H1 (cell line): ENCODE results near the gene OSCP1. TPM values are rescaled to one million over a fixed set of nuclear protein-coding genes. Genes with fewer than 3 reads are reported as not detected.

Experiments
- CTCF ChIA-PET: fragments of 300-600 bp; sonication (Branson Sonifier 250); formaldehyde crosslinking; loops from one replicate; lab custom pipeline; 2021; ENCODE audit not compliant: partially characterized antibody; lab: Charles Lee
- POLR2A ChIA-PET: fragments of 300-600 bp; sonication (Branson Sonifier 250); formaldehyde crosslinking; loops from one replicate; lab custom pipeline; 2021; ENCODE audit warnings: inconsistent platforms; ENCODE audit not compliant: partially characterized antibody; lab: Charles Lee
- DNase-seq, 2 experiments: peaks; one replicate each; pipeline versions ENCODE4 v3.0.0 to v3.0.0-alpha.2; 2010 to 2022; ENCODE audit warnings: low spot score in 2 of 2, low read depth in 1 of 2, mixed read lengths in 1 of 2
- FAIRE-seq: peaks from 2 replicates; lab custom pipeline; 2011; peaks lifted over from hg19 to GRCh38; lab: Jason Lieb, UNC
- H2AFZ ChIP-seq: 2 replicates; pipeline ENCODE4 v1.8.1; 2012; ENCODE audit warnings: low read length, inconsistent platforms
- H2AK5ac ChIP-seq: 2 replicates; pipeline ENCODE4 v1.6.1; 2013; ENCODE audit warnings: low read depth, low read length
- H2BK120ac ChIP-seq: replicated peaks from 2 replicates; pipeline ENCODE3; 2013; ENCODE audit warnings: low read depth, low read length, inconsistent platforms
- H2BK12ac ChIP-seq: 2 replicates; pipeline ENCODE4 v1.6.1; 2013; ENCODE audit warnings: low read depth, low read length
- H2BK15ac ChIP-seq: 2 replicates; pipeline ENCODE4 v1.6.1; 2013; ENCODE audit warnings: low read length
- H2BK20ac ChIP-seq: 2 replicates; pipeline ENCODE4 v1.6.1; 2013; ENCODE audit warnings: low read length
- H2BK5ac ChIP-seq: 2 replicates; pipeline ENCODE4 v1.6.1; 2013; ENCODE audit warnings: low read depth, low read length
- H3K14ac ChIP-seq: 2 replicates; pipeline ENCODE4 v1.6.1; 2013; ENCODE audit warnings: inconsistent platforms; ENCODE audit not compliant: insufficient read length
- H3K18ac ChIP-seq: 2 replicates; pipeline ENCODE4 v1.6.1; 2013; ENCODE audit warnings: low read length; ENCODE audit errors: extremely low read depth
- H3K23ac ChIP-seq: 2 replicates; pipeline ENCODE4 v1.6.1; 2013; ENCODE audit warnings: inconsistent platforms; ENCODE audit not compliant: insufficient read length
- H3K23me2 ChIP-seq: 2 replicates; pipeline ENCODE4 v1.6.1; 2013; ENCODE audit warnings: low read depth, low read length
- H3K27ac ChIP-seq: 2 replicates; pipeline ENCODE4 v1.6.1; 2011; ENCODE audit warnings: low read depth, low read length, inconsistent platforms
- H3K27me3 ChIP-seq, 4 experiments: replicated peaks in 1 of 4; 1 replicate in 1 of 4; 2 replicates in 3 of 4; pipeline versions ENCODE4 v1.6.1 to v1.8.1; 2011 to 2013; ENCODE audit warnings: low read length in 3 of 4, mild to moderate bottlenecking in 3 of 4, inconsistent platforms in 2 of 4, mixed read lengths in 2 of 4, moderate library complexity in 1 of 4; ENCODE audit not compliant: control insufficient read depth in 3 of 4, insufficient read depth in 3 of 4; ENCODE audit errors: extremely low read depth in 1 of 4
- H3K36me3 ChIP-seq, 4 experiments: 2 replicates each; pipeline versions ENCODE4 v1.6.1 to v1.8.1; 2011 to 2013; ENCODE audit warnings: mild to moderate bottlenecking in 4 of 4, low read length in 3 of 4, moderate library complexity in 2 of 4, control low read depth in 1 of 4, inconsistent platforms in 1 of 4; ENCODE audit not compliant: insufficient read depth in 4 of 4, control insufficient read depth in 2 of 4
- H3K4ac ChIP-seq: replicated peaks from 2 replicates; pipeline ENCODE3; 2013; ENCODE audit warnings: low read length, low read depth, mixed read lengths, inconsistent platforms; ENCODE audit not compliant: insufficient read length
- H3K4me1 ChIP-seq, 4 experiments: replicated peaks in 1 of 4; 1 replicate in 1 of 4; 2 replicates in 3 of 4; pipeline versions ENCODE4 v1.6.1 to v1.8.1; 2011 to 2013; ENCODE audit warnings: low read length in 3 of 4, inconsistent platforms in 2 of 4, mixed read lengths in 1 of 4; ENCODE audit not compliant: insufficient read depth in 4 of 4, control insufficient read depth in 3 of 4
- H3K4me2 ChIP-seq, 2 experiments: 2 replicates each; pipeline versions ENCODE4 v1.6.1 to v1.8.1; 2011 to 2013; ENCODE audit warnings: low read depth in 2 of 2, low read length in 2 of 2, control low read depth in 1 of 2, inconsistent platforms in 1 of 2, mild to moderate bottlenecking in 1 of 2; ENCODE audit not compliant: insufficient read depth in 1 of 2
- H3K4me3 ChIP-seq, 4 experiments: fragments of 200-600, 300-600 bp in 1 of 4; sonication (generic), shearing (Covaris generic), sonication (Bioruptor Twin) in 1 of 4; 2 replicates each; pipeline versions ENCODE4 v1.5.1 to v1.8.1; 2011 to 2016; ENCODE audit warnings: low read length in 4 of 4, low read depth in 3 of 4, control low read depth in 2 of 4, inconsistent platforms in 2 of 4, mild to moderate bottlenecking in 2 of 4, mixed read lengths in 1 of 4, moderate library complexity in 1 of 4; ENCODE audit not compliant: insufficient read depth in 2 of 4; ENCODE audit errors: extremely low read depth in 1 of 4
- H3K56ac ChIP-seq: replicated peaks from 2 replicates; pipeline ENCODE3; 2013; ENCODE audit warnings: low read depth, mild to moderate bottlenecking, mixed read lengths, low read length, inconsistent platforms; ENCODE audit not compliant: insufficient read length
- H3K79me1 ChIP-seq: 2 replicates; pipeline ENCODE4 v1.6.1; 2013; ENCODE audit warnings: low read depth, low read length, control low read depth
- H3K79me2 ChIP-seq, 2 experiments: 2 replicates each; pipeline versions ENCODE4 v1.6.1 to v1.8.1; 2012 to 2013; ENCODE audit warnings: low read length in 2 of 2, mild to moderate bottlenecking in 2 of 2, inconsistent platforms in 1 of 2; ENCODE audit not compliant: insufficient read depth in 2 of 2, control insufficient read depth in 1 of 2
- H3K9ac ChIP-seq, 4 experiments: replicated peaks in 1 of 4; 1 replicate in 1 of 4; 2 replicates in 3 of 4; pipeline versions ENCODE4 v1.6.1 to v1.8.1; 2011 to 2013; ENCODE audit warnings: low read depth in 3 of 4, low read length in 3 of 4, control low read depth in 2 of 4, mild to moderate bottlenecking in 2 of 4, moderate library complexity in 2 of 4, inconsistent platforms in 1 of 4; ENCODE audit errors: extremely low read depth in 1 of 4
- H3K9me3 ChIP-seq, 2 experiments: 2 replicates each; pipeline versions ENCODE4 v1.6.1 to v1.8.1; 2012 to 2013; ENCODE audit warnings: mild to moderate bottlenecking in 2 of 2, moderate library complexity in 2 of 2, control low read depth in 1 of 2, inconsistent platforms in 1 of 2, low read depth in 1 of 2, low read length in 1 of 2, mixed read lengths in 1 of 2; ENCODE audit not compliant: insufficient read depth in 2 of 2
- H4K20me1 ChIP-seq, 2 experiments: replicated peaks in 1 of 2; 2 replicates each; pipeline versions ENCODE3 to v1.8.1; 2011 to 2013; ENCODE audit warnings: inconsistent platforms in 2 of 2, low read length in 2 of 2, mild to moderate bottlenecking in 1 of 2; ENCODE audit not compliant: insufficient read depth in 2 of 2, control insufficient read depth in 1 of 2
- H4K5ac ChIP-seq: 2 replicates; pipeline ENCODE4 v1.6.1; 2013; ENCODE audit warnings: low read length, low read depth, mixed read lengths, inconsistent platforms; ENCODE audit not compliant: insufficient read length
- H4K8ac ChIP-seq: 2 replicates; pipeline ENCODE4 v1.8.0; 2013; ENCODE audit warnings: mild to moderate bottlenecking, moderate library complexity, low read length, inconsistent platforms; ENCODE audit not compliant: insufficient read depth; ENCODE audit errors: extremely low read depth
- H4K91ac ChIP-seq: replicated peaks from 2 replicates; pipeline ENCODE3; 2013; ENCODE audit warnings: low read length, mixed read lengths, inconsistent platforms; ENCODE audit not compliant: insufficient read length
- BCL11A ChIP-seq, 2 experiments: IDR thresholded peaks; one replicate each; pipeline ENCODE4 v1.6.1; 2011; ENCODE audit warnings: low read depth in 2 of 2, low read length in 2 of 2, mild to moderate bottlenecking in 2 of 2
- BRCA1 ChIP-seq: IDR thresholded peaks from 2 replicates; pipeline ENCODE4 v1.6.1; 2012; ENCODE audit warnings: low read depth, low read length, improper control_type of control experiment
- GABPA ChIP-seq: IDR thresholded peaks from 2 replicates; pipeline ENCODE4 v1.6.1; 2011; ENCODE audit warnings: mild to moderate bottlenecking, low read length, moderate library complexity, borderline replicate concordance; ENCODE audit not compliant: insufficient read depth
- KDM1A ChIP-seq: fragments of 200-600, 300-600 bp; sonication (generic); IDR thresholded peaks from 2 replicates; pipeline ENCODE4 v1.7.1; 2016; ENCODE audit warnings: mild to moderate bottlenecking, low read length, borderline replicate concordance
- KDM4A ChIP-seq: IDR thresholded peaks from one replicate; pipeline ENCODE4 v1.7.1; 2012; ENCODE audit warnings: low read depth, mild to moderate bottlenecking, moderate library complexity, low read length, inconsistent platforms; ENCODE audit not compliant: severe bottlenecking
- KDM5A ChIP-seq: fragments of 200-600 bp; IDR thresholded peaks from 2 replicates; pipeline ENCODE4 v1.7.1; 2012; ENCODE audit warnings: mild to moderate bottlenecking, low read length, inconsistent platforms, mixed read lengths
- MAFK ChIP-seq: IDR thresholded peaks from 2 replicates; pipeline ENCODE4 v1.6.1; 2012; ENCODE audit warnings: low read depth, mild to moderate bottlenecking, improper control_type of control experiment, low read length
- RBBP5 ChIP-seq: IDR thresholded peaks from 2 replicates; pipeline ENCODE4 v1.7.1; 2012; ENCODE audit warnings: low read depth, mild to moderate bottlenecking, inconsistent platforms, low read length, moderate library complexity, borderline replicate concordance
- SAP30 ChIP-seq: fragments of 300-600 bp; sonication (generic); IDR thresholded peaks from 2 replicates; pipeline ENCODE4 v1.7.1; 2012; ENCODE audit warnings: low read length, moderate library complexity, mild to moderate bottlenecking, inconsistent platforms; ENCODE audit not compliant: insufficient read depth, insufficient replicate concordance
- SIRT6 ChIP-seq: IDR thresholded peaks from one replicate; pipeline ENCODE4 v1.7.1; 2012; ENCODE audit warnings: low read length, inconsistent platforms
- SRF ChIP-seq: IDR thresholded peaks from 2 replicates; pipeline ENCODE4 v1.6.1; 2011; ENCODE audit warnings: mild to moderate bottlenecking, low read depth, low read length, moderate library complexity
- TAF1 ChIP-seq: IDR thresholded peaks from 2 replicates; pipeline ENCODE4 v1.6.1; 2011; ENCODE audit warnings: mild to moderate bottlenecking, low read depth, low read length
- TEAD4 ChIP-seq: IDR thresholded peaks from 2 replicates; pipeline ENCODE4 v1.6.1; 2012; ENCODE audit warnings: low read depth, low read length, inconsistent platforms, mixed read lengths
- YY1 ChIP-seq: IDR thresholded peaks from 2 replicates; pipeline ENCODE4 v1.6.1; 2011; ENCODE audit warnings: low read depth, mild to moderate bottlenecking, low read length
- WGBS, 2 experiments: shearing (Covaris generic) in 1 of 2; methylation state at CpG; one replicate each; pipeline versions ENCODE4 v1.1.6 to v1.1.7; 2013 to 2015; ENCODE audit warnings: low lambda C conversion rate in 2 of 2, mixed read lengths in 2 of 2, inconsistent platforms in 1 of 2, low coverage in 1 of 2, missing lambda C conversion rate in 1 of 2; ENCODE audit not compliant: insufficient replicate concordance in 2 of 2, insufficient coverage in 1 of 2, insufficient read length in 1 of 2; ENCODE audit errors: extremely low coverage in 1 of 2, missing lambda C conversion rate in 1 of 2; 5-methylcytosine and 5-hydroxymethylcytosine counted together
- polyA plus RNA-seq, 7 experiments: library from polyadenylated mRNA; depleted of rRNA in 3 of 7; stranded (reverse) in 5 of 7; unstranded in 2 of 7; fragments of >200 nt in 5 of 7; fragments of 200-250 nt in 2 of 7; gene quantifications; 1 replicate in 5 of 7; 2 replicates in 1 of 7; 4 replicates in 1 of 7; pipeline versions ENCODE4 v1.2.1 to v1.2.3, GENCODE V29; 2011 to 2013; ENCODE audit warnings: missing spikeins in 2 of 7, mixed read lengths in 2 of 7
- total RNA-seq: library from RNA; stranded (reverse); fragmentation: NEBNext Ultra II Directional; extraction: Animal tissue kit (Norgen Biotek cat#: 25700); gene quantifications from 2 replicates; pipeline ENCODE4 v1.2.1, GENCODE V29; 2021

Gene OSCP1
- total and polyA plus RNA-seq, 2 of the 8 experiments (the other 6 are each of a cell fraction or from before 2014, with no cell fraction given): 1.8 to 3.3 TPM

- Histone ChIP-seq H4K5ac (no peak overlapping the region), H2BK120ac (no peak overlapping the region), H2AK5ac (no peak overlapping the region), H3K27me3 (no peaks in the 10 kb centered on the region), H3K79me1 (no peaks in the 10 kb centered on the region), H3K4ac (no peak overlapping the region), H3K4me1 (peaks cover 0 to 2% (median 0%) of the 10 kb centered on the region in 4 experiments; a peak in 2 of 7 replicates), H4K20me1 (no peaks in the 10 kb centered on the region), H3K23me2 (no peaks in the 10 kb centered on the region), H2BK15ac (no peak overlapping the region), H2BK12ac (no peak overlapping the region), H3K18ac (no peak overlapping the region), H3K23ac (no peak overlapping the region), H4K8ac (no peak overlapping the region), H3K27ac (no peak overlapping the region), H3K79me2 (no peaks in the 10 kb centered on the region), H3K9me3 (no peaks in the 10 kb centered on the region), H3K9ac (no peak overlapping the region), H3K56ac (no peak overlapping the region), H3K14ac (no peak overlapping the region), H2AFZ (no peak overlapping the region), H3K36me3 (no peaks in the 10 kb centered on the region), H3K4me3 (no peak overlapping the region), H2BK20ac (no peak overlapping the region), H2BK5ac (no peak overlapping the region), H3K4me2 (no peak overlapping the region), H4K91ac (no peak overlapping the region)
- 91% methylated on average over 2 of the region's 2 CpGs; no CpG with 5 or more reads in 1 of the 2 experiments for WGBS, 2 experiments
- POLR2A ChIA-PET: interaction anchor here (1.6 kb wide), 1 partner anchor 10 kb away, joined by 5 read pairs; no protein-coding TSS in a partner anchor
- DNase-seq (no peak), FAIRE-seq (no peak)
- CTCF ChIA-PET: interaction anchor here (0.6 to 1.8 kb wide), 2 partner anchors 137 to 807 kb away, joined by 3 to 4 read pairs; no protein-coding TSS in a partner anchor
- TF ChIP-seq KDM1A (no peak), RBBP5 (no peak), SRF (no peak), KDM4A (no peak), YY1 (no peak), TEAD4 (no peak), SIRT6 (no peak), GABPA (no peak), BRCA1 (no peak), SAP30 (no peak), KDM5A (no peak), MAFK (no peak), BCL11A (IDR thresholded peaks at IDR 0.05; ENCODE audit: low read depth in 2 of 2, low read length in 2 of 2) (no peak), TAF1 (no peak)
Measured at GRCh38 chr1:36480161-36480560, 29.9 kb upstream of the OSCP1 start.
